Measurements from ENCODE around the gene FAM227B.

DNA sequence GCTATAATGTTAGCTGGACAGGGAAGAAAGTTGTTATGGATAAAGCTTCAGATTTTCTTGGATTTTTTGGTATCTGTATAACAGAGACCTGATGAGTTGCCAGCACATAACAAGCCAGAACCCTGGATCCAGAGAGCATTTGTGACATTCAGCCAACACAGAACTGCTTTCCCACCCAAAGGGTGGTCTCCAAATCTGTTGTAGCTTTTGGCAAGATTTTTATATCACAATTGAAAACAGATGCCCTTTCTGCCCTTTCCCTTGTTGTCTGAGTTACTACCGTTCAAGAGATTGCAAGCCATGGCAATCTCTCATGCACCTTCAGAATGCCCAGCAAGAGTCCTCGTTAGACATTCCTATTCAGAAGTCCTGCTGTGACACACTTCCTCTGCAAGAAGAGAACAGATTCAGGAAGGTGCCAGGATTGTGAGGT lies 305.2 kb downstream of the FAM227B start:
- TF ChIP-seq, protein P1, sequence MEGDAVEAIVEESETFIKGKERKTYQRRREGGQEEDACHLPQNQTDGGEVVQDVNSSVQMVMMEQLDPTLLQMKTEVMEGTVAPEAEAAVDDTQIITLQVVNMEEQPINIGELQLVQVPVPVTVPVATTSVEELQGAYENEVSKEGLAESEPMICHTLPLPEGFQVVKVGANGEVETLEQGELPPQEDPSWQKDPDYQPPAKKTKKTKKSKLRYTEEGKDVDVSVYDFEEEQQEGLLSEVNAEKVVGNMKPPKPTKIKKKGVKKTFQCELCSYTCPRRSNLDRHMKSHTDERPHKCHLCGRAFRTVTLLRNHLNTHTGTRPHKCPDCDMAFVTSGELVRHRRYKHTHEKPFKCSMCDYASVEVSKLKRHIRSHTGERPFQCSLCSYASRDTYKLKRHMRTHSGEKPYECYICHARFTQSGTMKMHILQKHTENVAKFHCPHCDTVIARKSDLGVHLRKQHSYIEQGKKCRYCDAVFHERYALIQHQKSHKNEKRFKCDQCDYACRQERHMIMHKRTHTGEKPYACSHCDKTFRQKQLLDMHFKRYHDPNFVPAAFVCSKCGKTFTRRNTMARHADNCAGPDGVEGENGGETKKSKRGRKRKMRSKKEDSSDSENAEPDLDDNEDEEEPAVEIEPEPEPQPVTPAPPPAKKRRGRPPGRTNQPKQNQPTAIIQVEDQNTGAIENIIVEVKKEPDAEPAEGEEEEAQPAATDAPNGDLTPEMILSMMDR (conservative IDR thresholded peaks at IDR 0.05; ENCODE audit: low read depth, low read length): no peak
- TF ChIP-seq EZH2 (IDR thresholded peaks at IDR 0.05; ENCODE audit: low read length, unreplicated experiment): no peak
- no peak for TF ChIP-seq EZH2phosphoT487 (IDR thresholded peaks at IDR 0.05; ENCODE audit: borderline replicate concordance, low read length)
